ENCODE data around the gene WDR7.

GRCh38 chr18:56900195-56901094, 249.3 kb downstream of the WDR7 start:
- TF ChIP-seq POLR2A (IDR thresholded peaks at IDR 0.05) = no peak
- no peak for TF ChIP-seq CTCF (IDR thresholded peaks at IDR 0.05)

Data from prostate gland (tissue), 2 donors.